ENCODE measurements around the gene ULK2. TPM values are rescaled to one million over a fixed set of nuclear protein-coding genes. Genes with fewer than 3 reads are reported as not detected.

Gene ULK2
- total RNA-seq, 2 donors from 2014 or later, result 19.5 to 33.7 TPM

GRCh38 chr17:19727501-19728078 lies 140.1 kb downstream of the ULK2 start:
- no peaks in the 10 kb centered on the region for H3K4me1 Mint-ChIP-seq
- 89 to 100% methylated on average over 2 to 4 of the region's 4 CpGs for WGBS, 2 experiments (ENCODE audit: insufficient coverage in 1 of 2, insufficient read length in 1 of 2)
- no peak overlapping the region for H3K4me3 Mint-ChIP-seq
- no peak overlapping the region for H3K27ac ChIP-seq (ENCODE audit: low read depth, low read length)
- H3K36me3 ChIP-seq (ENCODE audit: control insufficient read depth, insufficient read depth, low read length), result no peaks in the 10 kb centered on the region
- H3K27me3 ChIP-seq (ENCODE audit: control insufficient read depth, insufficient read depth, low read length, poor library complexity, severe bottlenecking), result no peaks in the 10 kb centered on the region
- no peaks in the 10 kb centered on the region for H3K9me3 Mint-ChIP-seq
- H3K27ac Mint-ChIP-seq, result no peak overlapping the region
- H3K9me3 ChIP-seq (ENCODE audit: control insufficient read depth, low read length), result no peaks in the 10 kb centered on the region
- no peak for TF ChIP-seq CTCF (conservative IDR thresholded peaks at IDR 0.05)
- no peaks in the 10 kb centered on the region for H3K4me1 ChIP-seq (ENCODE audit: control insufficient read depth, insufficient read depth, low read length)
- H3K9ac ChIP-seq (ENCODE audit: extremely low read depth, low read length, poor library complexity, severe bottlenecking), result no peak overlapping the region
- H3K27me3 Mint-ChIP-seq (ENCODE audit: insufficient read depth), result no peaks in the 10 kb centered on the region
- no peaks in the 10 kb centered on the region for H3K36me3 Mint-ChIP-seq (ENCODE audit: low read depth)
- H3K4me3 ChIP-seq (ENCODE audit: low read length), result no peak overlapping the region
- no peak for DNase-seq

GRCh38 chr17:19726631-19727376 lies 140.9 kb downstream of the ULK2 start:
- no peak for TF ChIP-seq CTCF (conservative IDR thresholded peaks at IDR 0.05)
- 91 to 100% methylated on average over 2 to 5 of the region's 7 CpGs for WGBS, 2 experiments (ENCODE audit: insufficient coverage in 1 of 2, insufficient read length in 1 of 2)
- Histone ChIP-seq H3K27me3 (ENCODE audit: control insufficient read depth, insufficient read depth, low read length, poor library complexity, severe bottlenecking) (no peaks in the 10 kb centered on the region), H3K36me3 (ENCODE audit: control insufficient read depth, insufficient read depth, low read length) (no peaks in the 10 kb centered on the region), H3K4me3 (ENCODE audit: low read length) (no peak overlapping the region), H3K27ac (ENCODE audit: low read depth, low read length) (no peak overlapping the region), H3K9me3 (ENCODE audit: control insufficient read depth, low read length) (no peaks in the 10 kb centered on the region), H3K9ac (ENCODE audit: extremely low read depth, low read length, poor library complexity, severe bottlenecking) (no peak overlapping the region), H3K4me1 (ENCODE audit: control insufficient read depth, insufficient read depth, low read length) (no peaks in the 10 kb centered on the region)
- DNase-seq, result no peak
- Mint-ChIP-seq H3K27ac (no peak overlapping the region), H3K4me1 (no peaks in the 10 kb centered on the region), H3K4me3 (no peak overlapping the region), H3K36me3 (ENCODE audit: low read depth) (no peaks in the 10 kb centered on the region), H3K27me3 (ENCODE audit: insufficient read depth) (no peaks in the 10 kb centered on the region), H3K9me3 (no peaks in the 10 kb centered on the region)

- WGBS, 2 experiments (ENCODE audit: insufficient coverage in 1 of 2, insufficient read length in 1 of 2), result 94 to 95% methylated on average over 5 of the region's 5 CpGs
- TF ChIP-seq CTCF (conservative IDR thresholded peaks at IDR 0.05), result no peak
- no peak overlapping the region for H3K27ac ChIP-seq (ENCODE audit: low read depth, low read length)
- Mint-ChIP-seq H3K36me3 (ENCODE audit: low read depth) (no peaks in the 10 kb centered on the region), H3K27me3 (ENCODE audit: insufficient read depth) (no peaks in the 10 kb centered on the region), H3K4me3 (no peak overlapping the region), H3K27ac (no peak overlapping the region), H3K4me1 (peaks cover 2% of the 10 kb centered on the region), H3K9me3 (no peaks in the 10 kb centered on the region)
- no peaks in the 10 kb centered on the region for H3K27me3 ChIP-seq (ENCODE audit: control insufficient read depth, insufficient read depth, low read length, poor library complexity, severe bottlenecking)
- no peak overlapping the region for H3K4me3 ChIP-seq (ENCODE audit: low read length)
- DNase-seq, result no peak
- no peaks in the 10 kb centered on the region for H3K36me3 ChIP-seq (ENCODE audit: control insufficient read depth, insufficient read depth, low read length)
- no peaks in the 10 kb centered on the region for H3K9me3 ChIP-seq (ENCODE audit: control insufficient read depth, low read length)
- no peak overlapping the region for H3K9ac ChIP-seq (ENCODE audit: extremely low read depth, low read length, poor library complexity, severe bottlenecking)
- H3K4me1 ChIP-seq (ENCODE audit: control insufficient read depth, insufficient read depth, low read length), result no peaks in the 10 kb centered on the region
Observed at GRCh38 chr17:19725486-19725885, 142.2 kb downstream of the ULK2 start.

Measured in endodermal cell (in vitro differentiated cells).